ENCODE data around the gene NCDN. TPM values are rescaled to one million over a fixed set of nuclear protein-coding genes. Genes with fewer than 3 reads are reported as not detected.

NCDN gene
- total RNA-seq (10 to 100 TPM; 49.0 to 50.4 TPM), polyA plus RNA-seq (15.7 TPM)

DNA sequence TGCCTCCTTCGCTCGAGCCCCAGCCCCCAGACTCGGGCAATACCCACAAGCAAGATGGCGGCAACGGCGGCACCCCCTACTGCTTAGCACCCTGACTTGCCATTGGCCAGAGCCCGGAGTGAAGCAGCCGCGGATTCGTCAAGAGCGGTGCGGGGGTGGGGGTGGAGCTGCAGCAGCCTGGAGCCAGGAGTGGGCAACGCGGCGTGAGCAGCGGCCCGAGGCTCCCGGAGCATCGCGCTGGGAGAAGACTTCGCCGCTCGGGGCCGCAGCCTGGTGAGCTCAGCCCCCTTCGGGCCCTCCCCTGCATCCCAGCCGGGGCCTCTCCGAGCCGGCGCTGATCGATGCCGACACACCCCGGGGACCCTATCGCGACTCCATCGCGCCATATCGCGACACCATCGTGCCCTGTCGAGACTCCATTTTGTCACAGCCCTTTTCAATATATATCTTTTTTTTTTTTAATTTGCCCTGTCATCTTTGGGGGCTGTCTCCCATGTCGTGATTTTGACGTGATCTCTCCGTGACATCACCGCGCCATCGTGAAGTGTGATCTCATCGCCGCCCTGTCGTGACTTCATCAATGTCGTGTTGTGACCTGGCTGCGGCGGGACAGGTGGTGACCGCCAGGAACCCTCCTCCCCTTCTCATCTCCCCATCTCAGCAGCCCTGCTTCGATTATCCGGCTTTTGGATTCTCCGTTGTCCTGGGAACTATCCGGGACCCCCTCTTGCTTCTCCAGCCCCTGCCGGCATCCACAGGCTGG, at the start of gene NCDN:
Gene NCDN (plus strand): TSS at position 189 of the 763 bp plus-strand sequence. CDS start 392 bp downstream, at position 581.
- peaks cover 0 to 50% (median 1%) of the 10 kb centered on the region in 3 donors for H3K36me3 Mint-ChIP-seq

DNA sequence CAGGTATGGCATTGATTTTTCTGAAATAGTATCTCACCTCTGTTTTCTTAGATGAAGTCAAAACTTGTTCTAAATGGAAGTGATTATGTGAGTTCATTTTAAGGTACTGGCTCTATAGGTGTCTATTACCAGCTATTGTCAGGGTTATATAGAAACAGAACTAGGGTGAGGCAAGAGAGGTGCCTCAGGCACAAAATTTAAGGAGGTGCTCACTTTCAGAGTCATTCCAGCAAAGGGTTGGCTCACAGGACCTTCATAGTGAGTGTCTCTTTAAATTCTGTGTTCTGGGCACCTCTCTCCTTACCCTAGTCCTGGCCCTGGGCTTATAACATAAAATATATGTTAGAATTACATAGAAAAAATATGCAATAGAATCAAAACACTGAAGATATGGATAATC, 49.7 kb upstream of the NCDN start:
- Mint-ChIP-seq H3K36me3 (peaks cover 0 to 8% (median 0%) of the 10 kb centered on the region in 3 donors), H3K4me3 (peak overlapping the region in 1 of 7 donors; percentile 29), H3K27ac (peak overlapping the region; percentile 67 to 99 (median 94)), H3K9me3 (no peaks in the 10 kb centered on the region), H3K4me1 (peaks cover 50 to 75% (median 69%) of the 10 kb centered on the region in 3 donors), H3K27me3 (no peaks in the 10 kb centered on the region)
- Histone ChIP-seq H3K9me3 (ENCODE audit: low read length) (no peaks in the 10 kb centered on the region), H3K36me3 (ENCODE audit: insufficient read depth, low read length) (no peaks in the 10 kb centered on the region), H3K27ac (ENCODE audit: low read depth, low read length) (no peak overlapping the region), H3K4me1 (ENCODE audit: insufficient read depth, low read length) (peaks cover 45% of the 10 kb centered on the region), H3K4me3 (ENCODE audit: low read length) (no peak overlapping the region), H3K27me3 (ENCODE audit: insufficient read depth, low read length, poor library complexity, severe bottlenecking) (no peaks in the 10 kb centered on the region)
- ChIA-PET CTCF (interaction anchor here (1.9 kb wide), 1 partner anchor 57 kb away, joined by 10 read pairs; no protein-coding TSS in a partner anchor), POLR2A (no interaction called here)
- DNase-seq = no peak

More for the DNA sequence above, at the start of gene NCDN:
- Histone ChIP-seq H3K9me3 (ENCODE audit: low read length) (no peaks in the 10 kb centered on the region), H3K27me3 (ENCODE audit: insufficient read depth, low read length, poor library complexity, severe bottlenecking) (no peaks in the 10 kb centered on the region), H3K27ac (ENCODE audit: low read depth, low read length) (peak within 1 kb of the TSS; percentile 83), H3K4me3 (ENCODE audit: low read length) (peak within 1 kb of the TSS; percentile 71), H3K36me3 (ENCODE audit: insufficient read depth, low read length) (peaks cover 7% of the 10 kb centered on the region), H3K4me1 (ENCODE audit: insufficient read depth, low read length) (peaks cover 31% of the 10 kb centered on the region)
- peak within 1 kb of the TSS; percentile 91 to 99 (median 96) for H3K27ac Mint-ChIP-seq
- no peaks in the 10 kb centered on the region for H3K9me3 Mint-ChIP-seq
- H3K4me3 Mint-ChIP-seq = peak within 1 kb of the TSS; percentile 94 to 100 (median 97)
- CTCF ChIA-PET = interaction anchor here (0.6 to 4.2 kb wide), 9 partner anchors 9 to 158 kb away, joined by 3 to 25 read pairs (median 4); no protein-coding TSS in a partner anchor
- DNase-seq = peak; percentile 93 to 97 (median 93)
- POLR2A ChIA-PET = interaction anchor here (0.5 to 1.7 kb wide), 6 partner anchors 15 to 106 kb away, joined by 3 to 13 read pairs (median 5); partner anchors contain the start of gene TFAP2E
- no peaks in the 10 kb centered on the region for H3K27me3 Mint-ChIP-seq
- H3K4me1 Mint-ChIP-seq = peaks cover 50 to 77% (median 68%) of the 10 kb centered on the region in 3 donors

GRCh38 chr1:35509558-35509957, 48.0 kb upstream of the NCDN start:
- ChIA-PET CTCF (interaction anchor here (0.8 to 1.9 kb wide), 3 partner anchors 30 to 58 kb away, joined by 3 to 10 read pairs (median 4); no protein-coding TSS in a partner anchor), POLR2A (interaction anchor here (0.7 kb wide), 1 partner anchor 91 kb away, joined by 3 read pairs; no protein-coding TSS in a partner anchor)
- Histone ChIP-seq H3K36me3 (ENCODE audit: insufficient read depth, low read length) (no peaks in the 10 kb centered on the region), H3K4me1 (ENCODE audit: insufficient read depth, low read length) (peaks cover 45% of the 10 kb centered on the region), H3K4me3 (ENCODE audit: low read length) (no peak overlapping the region), H3K27me3 (ENCODE audit: insufficient read depth, low read length, poor library complexity, severe bottlenecking) (no peaks in the 10 kb centered on the region), H3K27ac (ENCODE audit: low read depth, low read length) (no peak overlapping the region), H3K9me3 (ENCODE audit: low read length) (no peaks in the 10 kb centered on the region)
- Mint-ChIP-seq H3K36me3 (peaks cover 0 to 8% (median 7%) of the 10 kb centered on the region in 3 donors), H3K9me3 (peaks cover 0 to 3% (median 0%) of the 10 kb centered on the region in 5 donors), H3K4me3 (no peak overlapping the region), H3K27me3 (no peaks in the 10 kb centered on the region), H3K27ac (peak overlapping the region in 4 of 8 donors; percentile 31 to 99 (median 63)), H3K4me1 (peaks cover 52 to 73% (median 69%) of the 10 kb centered on the region in 3 donors)
- no peak for DNase-seq

GRCh38 chr1:35511305-35511704, 46.3 kb upstream of the NCDN start:
- Mint-ChIP-seq H3K4me1 (peaks cover 46 to 70% (median 66%) of the 10 kb centered on the region in 3 donors), H3K4me3 (no peak overlapping the region), H3K36me3 (peaks cover 9 to 23% (median 17%) of the 10 kb centered on the region in 3 donors), H3K27me3 (no peaks in the 10 kb centered on the region), H3K27ac (peak overlapping the region in 1 of 8 donors; percentile 27), H3K9me3 (peaks cover 5 to 18% (median 12%) of the 10 kb centered on the region in 5 donors)
- no peaks in the 10 kb centered on the region for H3K36me3 ChIP-seq (ENCODE audit: insufficient read depth, low read length)
- H3K4me3 ChIP-seq (ENCODE audit: low read length) = no peak overlapping the region
- no peak overlapping the region for H3K27ac ChIP-seq (ENCODE audit: low read depth, low read length)
- no peaks in the 10 kb centered on the region for H3K27me3 ChIP-seq (ENCODE audit: insufficient read depth, low read length, poor library complexity, severe bottlenecking)
- H3K4me1 ChIP-seq (ENCODE audit: insufficient read depth, low read length) = peaks cover 32% of the 10 kb centered on the region
- no peak for DNase-seq
- CTCF ChIA-PET = interaction anchor here (1.4 to 1.9 kb wide), 3 partner anchors 24 to 310 kb away, joined by 3 to 10 read pairs (median 4); no protein-coding TSS in a partner anchor
- no peaks in the 10 kb centered on the region for H3K9me3 ChIP-seq (ENCODE audit: low read length)
- POLR2A ChIA-PET = interaction anchor here (0.5 kb wide), 1 partner anchor 25 kb away, joined by 9 read pairs; no protein-coding TSS in a partner anchor

DNA sequence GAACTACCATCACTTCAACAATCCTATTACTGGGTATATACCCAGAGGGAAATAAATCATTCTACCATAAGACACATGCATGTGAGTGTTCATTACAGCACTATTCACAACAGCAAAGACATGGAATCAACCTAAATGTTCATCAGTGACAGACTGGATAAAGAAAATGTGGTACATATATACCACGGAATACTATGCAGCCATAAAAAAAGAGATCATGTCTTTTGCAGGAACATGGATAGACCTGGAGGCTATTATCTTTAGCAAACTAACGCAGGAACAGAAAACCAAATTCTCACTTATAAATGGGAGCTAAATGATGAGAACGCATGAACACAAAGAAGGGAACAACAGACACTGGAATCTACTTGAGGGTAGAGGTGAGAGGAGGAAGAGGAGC, 39.4 kb upstream of the NCDN start:
- ChIA-PET CTCF (no interaction called here), POLR2A (interaction anchor here (0.6 kb wide), 1 partner anchor 222 kb away, joined by 3 read pairs; no protein-coding TSS in a partner anchor)
- Histone ChIP-seq H3K4me1 (ENCODE audit: insufficient read depth, low read length) (peaks cover 5% of the 10 kb centered on the region), H3K36me3 (ENCODE audit: insufficient read depth, low read length) (no peaks in the 10 kb centered on the region), H3K4me3 (ENCODE audit: low read length) (no peak overlapping the region), H3K27ac (ENCODE audit: low read depth, low read length) (no peak overlapping the region), H3K27me3 (ENCODE audit: insufficient read depth, low read length, poor library complexity, severe bottlenecking) (no peaks in the 10 kb centered on the region), H3K9me3 (ENCODE audit: low read length) (peaks cover 5% of the 10 kb centered on the region)
- peaks cover 7 to 26% (median 16%) of the 10 kb centered on the region in 5 donors for H3K9me3 Mint-ChIP-seq
- H3K27me3 Mint-ChIP-seq = no peaks in the 10 kb centered on the region
- no peak overlapping the region for H3K27ac Mint-ChIP-seq
- H3K4me1 Mint-ChIP-seq = peaks cover 22 to 56% (median 53%) of the 10 kb centered on the region in 3 donors
- H3K36me3 Mint-ChIP-seq = peaks cover 18 to 43% (median 21%) of the 10 kb centered on the region in 3 donors
- no peak for DNase-seq
- no peak overlapping the region for H3K4me3 Mint-ChIP-seq

GRCh38 chr1:35519432-35519831, 38.2 kb upstream of the NCDN start:
- Mint-ChIP-seq H3K27ac (peak overlapping the region in 3 of 8 donors; percentile 10 to 26 (median 26)), H3K9me3 (peaks cover 7 to 24% (median 16%) of the 10 kb centered on the region in 5 donors), H3K27me3 (no peaks in the 10 kb centered on the region), H3K4me3 (no peak overlapping the region), H3K36me3 (peaks cover 18 to 40% (median 21%) of the 10 kb centered on the region in 3 donors), H3K4me1 (peaks cover 23 to 53% (median 48%) of the 10 kb centered on the region in 3 donors)
- no peak for DNase-seq
- peaks cover 5% of the 10 kb centered on the region for H3K9me3 ChIP-seq (ENCODE audit: low read length)
- H3K27me3 ChIP-seq (ENCODE audit: insufficient read depth, low read length, poor library complexity, severe bottlenecking) = no peaks in the 10 kb centered on the region
- no peak overlapping the region for H3K27ac ChIP-seq (ENCODE audit: low read depth, low read length)
- H3K36me3 ChIP-seq (ENCODE audit: insufficient read depth, low read length) = no peaks in the 10 kb centered on the region
- H3K4me3 ChIP-seq (ENCODE audit: low read length) = no peak overlapping the region
- peaks cover 5% of the 10 kb centered on the region for H3K4me1 ChIP-seq (ENCODE audit: insufficient read depth, low read length)
- ChIA-PET CTCF (interaction anchor here (0.8 kb wide), 1 partner anchor 69 kb away, joined by 3 read pairs; no protein-coding TSS in a partner anchor), POLR2A (no interaction called here)

DNA sequence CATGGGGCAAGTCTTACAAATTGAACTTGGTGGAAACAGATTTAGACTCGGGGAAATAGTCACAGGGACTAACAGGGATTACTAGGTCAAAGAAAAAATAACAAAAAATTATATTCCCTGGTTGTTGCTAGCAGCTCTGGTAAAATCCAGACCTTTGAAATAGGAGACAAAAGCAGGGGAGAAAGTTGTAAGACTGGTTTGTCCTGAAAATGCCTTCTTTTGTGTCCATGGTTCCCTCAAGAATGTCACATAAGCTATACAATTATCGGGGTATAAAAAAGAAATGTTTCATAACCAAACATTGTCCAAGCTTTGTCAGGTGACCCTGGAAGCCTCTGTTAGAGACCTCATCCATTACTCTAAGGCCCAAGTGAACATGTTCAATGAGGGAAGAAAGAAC, 33.5 kb upstream of the NCDN start:
- Mint-ChIP-seq H3K36me3 (peaks cover 9 to 23% (median 11%) of the 10 kb centered on the region in 3 donors), H3K9me3 (peaks cover 0 to under 1% (median 0%) of the 10 kb centered on the region in 5 donors), H3K4me3 (no peak overlapping the region), H3K4me1 (peaks cover 16 to 18% (median 17%) of the 10 kb centered on the region in 3 donors), H3K27me3 (no peaks in the 10 kb centered on the region), H3K27ac (peak overlapping the region in 1 of 8 donors; percentile 7)
- Histone ChIP-seq H3K9me3 (ENCODE audit: low read length) (no peaks in the 10 kb centered on the region), H3K36me3 (ENCODE audit: insufficient read depth, low read length) (no peaks in the 10 kb centered on the region), H3K4me3 (ENCODE audit: low read length) (no peak overlapping the region), H3K27ac (ENCODE audit: low read depth, low read length) (no peak overlapping the region), H3K4me1 (ENCODE audit: insufficient read depth, low read length) (peaks cover 5% of the 10 kb centered on the region), H3K27me3 (ENCODE audit: insufficient read depth, low read length, poor library complexity, severe bottlenecking) (no peaks in the 10 kb centered on the region)
- POLR2A ChIA-PET = no interaction called here
- DNase-seq = no peak
- CTCF ChIA-PET = no interaction called here

All from CD8-positive, alpha-beta memory T cell (primary cell).